H1 (cell line): ENCODE results near the gene SERPINA12. TPM values are rescaled to one million over a fixed set of nuclear protein-coding genes. Genes with fewer than 3 reads are reported as not detected.

Source experiments
- CTCF ChIA-PET: fragments of 300-600 bp; sonication (Branson Sonifier 250); formaldehyde crosslinking; loops from one replicate; lab custom pipeline; 2021; ENCODE audit not compliant: partially characterized antibody; lab: Charles Lee
- POLR2A ChIA-PET: fragments of 300-600 bp; sonication (Branson Sonifier 250); formaldehyde crosslinking; loops from one replicate; lab custom pipeline; 2021; ENCODE audit warnings: inconsistent platforms; ENCODE audit not compliant: partially characterized antibody; lab: Charles Lee
- DNase-seq, 2 experiments: peaks; one replicate each; pipeline versions ENCODE4 v3.0.0 to v3.0.0-alpha.2; 2010 to 2022; ENCODE audit warnings: low spot score in 2 of 2, low read depth in 1 of 2, mixed read lengths in 1 of 2
- FAIRE-seq: peaks from 2 replicates; lab custom pipeline; 2011; peaks lifted over from hg19 to GRCh38; lab: Jason Lieb, UNC
- H2AFZ ChIP-seq: 2 replicates; pipeline ENCODE4 v1.8.1; 2012; ENCODE audit warnings: low read length, inconsistent platforms
- H2AK5ac ChIP-seq: 2 replicates; pipeline ENCODE4 v1.6.1; 2013; ENCODE audit warnings: low read depth, low read length
- H2BK120ac ChIP-seq: replicated peaks from 2 replicates; pipeline ENCODE3; 2013; ENCODE audit warnings: low read depth, low read length, inconsistent platforms
- H2BK12ac ChIP-seq: 2 replicates; pipeline ENCODE4 v1.6.1; 2013; ENCODE audit warnings: low read depth, low read length
- H2BK15ac ChIP-seq: 2 replicates; pipeline ENCODE4 v1.6.1; 2013; ENCODE audit warnings: low read length
- H2BK20ac ChIP-seq: 2 replicates; pipeline ENCODE4 v1.6.1; 2013; ENCODE audit warnings: low read length
- H2BK5ac ChIP-seq: 2 replicates; pipeline ENCODE4 v1.6.1; 2013; ENCODE audit warnings: low read depth, low read length
- H3K14ac ChIP-seq: 2 replicates; pipeline ENCODE4 v1.6.1; 2013; ENCODE audit warnings: inconsistent platforms; ENCODE audit not compliant: insufficient read length
- H3K18ac ChIP-seq: 2 replicates; pipeline ENCODE4 v1.6.1; 2013; ENCODE audit warnings: low read length; ENCODE audit errors: extremely low read depth
- H3K23ac ChIP-seq: 2 replicates; pipeline ENCODE4 v1.6.1; 2013; ENCODE audit warnings: inconsistent platforms; ENCODE audit not compliant: insufficient read length
- H3K23me2 ChIP-seq: 2 replicates; pipeline ENCODE4 v1.6.1; 2013; ENCODE audit warnings: low read depth, low read length
- H3K27ac ChIP-seq: 2 replicates; pipeline ENCODE4 v1.6.1; 2011; ENCODE audit warnings: low read depth, low read length, inconsistent platforms
- H3K27me3 ChIP-seq, 4 experiments: replicated peaks in 1 of 4; 1 replicate in 1 of 4; 2 replicates in 3 of 4; pipeline versions ENCODE4 v1.6.1 to v1.8.1; 2011 to 2013; ENCODE audit warnings: low read length in 3 of 4, mild to moderate bottlenecking in 3 of 4, inconsistent platforms in 2 of 4, mixed read lengths in 2 of 4, moderate library complexity in 1 of 4; ENCODE audit not compliant: control insufficient read depth in 3 of 4, insufficient read depth in 3 of 4; ENCODE audit errors: extremely low read depth in 1 of 4
- H3K36me3 ChIP-seq, 4 experiments: 2 replicates each; pipeline versions ENCODE4 v1.6.1 to v1.8.1; 2011 to 2013; ENCODE audit warnings: mild to moderate bottlenecking in 4 of 4, low read length in 3 of 4, moderate library complexity in 2 of 4, control low read depth in 1 of 4, inconsistent platforms in 1 of 4; ENCODE audit not compliant: insufficient read depth in 4 of 4, control insufficient read depth in 2 of 4
- H3K4ac ChIP-seq: replicated peaks from 2 replicates; pipeline ENCODE3; 2013; ENCODE audit warnings: low read length, low read depth, mixed read lengths, inconsistent platforms; ENCODE audit not compliant: insufficient read length
- H3K4me1 ChIP-seq, 4 experiments: replicated peaks in 1 of 4; 1 replicate in 1 of 4; 2 replicates in 3 of 4; pipeline versions ENCODE4 v1.6.1 to v1.8.1; 2011 to 2013; ENCODE audit warnings: low read length in 3 of 4, inconsistent platforms in 2 of 4, mixed read lengths in 1 of 4; ENCODE audit not compliant: insufficient read depth in 4 of 4, control insufficient read depth in 3 of 4
- H3K4me2 ChIP-seq, 2 experiments: 2 replicates each; pipeline versions ENCODE4 v1.6.1 to v1.8.1; 2011 to 2013; ENCODE audit warnings: low read depth in 2 of 2, low read length in 2 of 2, control low read depth in 1 of 2, inconsistent platforms in 1 of 2, mild to moderate bottlenecking in 1 of 2; ENCODE audit not compliant: insufficient read depth in 1 of 2
- H3K4me3 ChIP-seq, 4 experiments: fragments of 200-600, 300-600 bp in 1 of 4; sonication (generic), shearing (Covaris generic), sonication (Bioruptor Twin) in 1 of 4; 2 replicates each; pipeline versions ENCODE4 v1.5.1 to v1.8.1; 2011 to 2016; ENCODE audit warnings: low read length in 4 of 4, low read depth in 3 of 4, control low read depth in 2 of 4, inconsistent platforms in 2 of 4, mild to moderate bottlenecking in 2 of 4, mixed read lengths in 1 of 4, moderate library complexity in 1 of 4; ENCODE audit not compliant: insufficient read depth in 2 of 4; ENCODE audit errors: extremely low read depth in 1 of 4
- H3K56ac ChIP-seq: replicated peaks from 2 replicates; pipeline ENCODE3; 2013; ENCODE audit warnings: low read depth, mild to moderate bottlenecking, mixed read lengths, low read length, inconsistent platforms; ENCODE audit not compliant: insufficient read length
- H3K79me1 ChIP-seq: 2 replicates; pipeline ENCODE4 v1.6.1; 2013; ENCODE audit warnings: low read depth, low read length, control low read depth
- H3K79me2 ChIP-seq, 2 experiments: 2 replicates each; pipeline versions ENCODE4 v1.6.1 to v1.8.1; 2012 to 2013; ENCODE audit warnings: low read length in 2 of 2, mild to moderate bottlenecking in 2 of 2, inconsistent platforms in 1 of 2; ENCODE audit not compliant: insufficient read depth in 2 of 2, control insufficient read depth in 1 of 2
- H3K9ac ChIP-seq, 4 experiments: replicated peaks in 1 of 4; 1 replicate in 1 of 4; 2 replicates in 3 of 4; pipeline versions ENCODE4 v1.6.1 to v1.8.1; 2011 to 2013; ENCODE audit warnings: low read depth in 3 of 4, low read length in 3 of 4, control low read depth in 2 of 4, mild to moderate bottlenecking in 2 of 4, moderate library complexity in 2 of 4, inconsistent platforms in 1 of 4; ENCODE audit errors: extremely low read depth in 1 of 4
- H3K9me3 ChIP-seq, 2 experiments: 2 replicates each; pipeline versions ENCODE4 v1.6.1 to v1.8.1; 2012 to 2013; ENCODE audit warnings: mild to moderate bottlenecking in 2 of 2, moderate library complexity in 2 of 2, control low read depth in 1 of 2, inconsistent platforms in 1 of 2, low read depth in 1 of 2, low read length in 1 of 2, mixed read lengths in 1 of 2; ENCODE audit not compliant: insufficient read depth in 2 of 2
- H4K20me1 ChIP-seq, 2 experiments: replicated peaks in 1 of 2; 2 replicates each; pipeline versions ENCODE3 to v1.8.1; 2011 to 2013; ENCODE audit warnings: inconsistent platforms in 2 of 2, low read length in 2 of 2, mild to moderate bottlenecking in 1 of 2; ENCODE audit not compliant: insufficient read depth in 2 of 2, control insufficient read depth in 1 of 2
- H4K5ac ChIP-seq: 2 replicates; pipeline ENCODE4 v1.6.1; 2013; ENCODE audit warnings: low read length, low read depth, mixed read lengths, inconsistent platforms; ENCODE audit not compliant: insufficient read length
- H4K8ac ChIP-seq: 2 replicates; pipeline ENCODE4 v1.8.0; 2013; ENCODE audit warnings: mild to moderate bottlenecking, moderate library complexity, low read length, inconsistent platforms; ENCODE audit not compliant: insufficient read depth; ENCODE audit errors: extremely low read depth
- H4K91ac ChIP-seq: replicated peaks from 2 replicates; pipeline ENCODE3; 2013; ENCODE audit warnings: low read length, mixed read lengths, inconsistent platforms; ENCODE audit not compliant: insufficient read length
- CTBP2 ChIP-seq: IDR thresholded peaks from 2 replicates; pipeline ENCODE4 v1.7.0; 2011; ENCODE audit warnings: borderline replicate concordance, mild to moderate bottlenecking, moderate library complexity, mixed read lengths, low read length; ENCODE audit not compliant: insufficient read depth, insufficient read length
- FOSL1 ChIP-seq: IDR thresholded peaks from 2 replicates; pipeline ENCODE4 v1.6.1; 2011; ENCODE audit warnings: mild to moderate bottlenecking, low read depth, low read length, moderate library complexity; ENCODE audit not compliant: insufficient read depth
- KDM1A ChIP-seq: fragments of 200-600, 300-600 bp; sonication (generic); IDR thresholded peaks from 2 replicates; pipeline ENCODE4 v1.7.1; 2016; ENCODE audit warnings: mild to moderate bottlenecking, low read length, borderline replicate concordance
- NANOG ChIP-seq: IDR thresholded peaks from 2 replicates; pipeline ENCODE4 v1.6.1; 2011; ENCODE audit warnings: low read length, low read depth, mild to moderate bottlenecking, inconsistent platforms; ENCODE audit not compliant: insufficient read depth, poor library complexity, severe bottlenecking
- SIN3A ChIP-seq, 2 experiments: IDR thresholded peaks in 1 of 2; conservative IDR thresholded peaks in 1 of 2; 2 replicates each; pipeline ENCODE4 v1.6.1; 2011 to 2012; ENCODE audit warnings: low read length in 2 of 2, improper control_type of control experiment in 1 of 2, low read depth in 1 of 2, mild to moderate bottlenecking in 1 of 2
- SUZ12 ChIP-seq: fragments of 200-600 bp; sonication (generic); IDR thresholded peaks from 2 replicates; pipeline ENCODE4 v1.6.1; 2012; ENCODE audit warnings: mild to moderate bottlenecking, inconsistent platforms, low read length, moderate library complexity, mixed read lengths
- WGBS, 2 experiments: shearing (Covaris generic) in 1 of 2; methylation state at CpG; one replicate each; pipeline versions ENCODE4 v1.1.6 to v1.1.7; 2013 to 2015; ENCODE audit warnings: low lambda C conversion rate in 2 of 2, mixed read lengths in 2 of 2, inconsistent platforms in 1 of 2, low coverage in 1 of 2, missing lambda C conversion rate in 1 of 2; ENCODE audit not compliant: insufficient replicate concordance in 2 of 2, insufficient coverage in 1 of 2, insufficient read length in 1 of 2; ENCODE audit errors: extremely low coverage in 1 of 2, missing lambda C conversion rate in 1 of 2; 5-methylcytosine and 5-hydroxymethylcytosine counted together
- polyA plus RNA-seq, 7 experiments: library from polyadenylated mRNA; depleted of rRNA in 3 of 7; stranded (reverse) in 5 of 7; unstranded in 2 of 7; fragments of >200 nt in 5 of 7; fragments of 200-250 nt in 2 of 7; gene quantifications; 1 replicate in 5 of 7; 2 replicates in 1 of 7; 4 replicates in 1 of 7; pipeline versions ENCODE4 v1.2.1 to v1.2.3, GENCODE V29; 2011 to 2013; ENCODE audit warnings: missing spikeins in 2 of 7, mixed read lengths in 2 of 7
- total RNA-seq: library from RNA; stranded (reverse); fragmentation: NEBNext Ultra II Directional; extraction: Animal tissue kit (Norgen Biotek cat#: 25700); gene quantifications from 2 replicates; pipeline ENCODE4 v1.2.1, GENCODE V29; 2021
- TF ChIP-seq, protein P1 (sequence below): IDR thresholded peaks from 2 replicates; pipeline ENCODE4 v1.6.1; 2012; ENCODE audit warnings: inconsistent platforms
- TF ChIP-seq, protein P2 (sequence below): IDR thresholded peaks from 2 replicates; pipeline ENCODE4 v1.6.1; 2012; ENCODE audit warnings: inconsistent platforms

SERPINA12 gene
- total and polyA plus RNA-seq, 2 of the 8 experiments (the other 6 are each of a cell fraction or from before 2014, with no cell fraction given) = not detected

DNA sequence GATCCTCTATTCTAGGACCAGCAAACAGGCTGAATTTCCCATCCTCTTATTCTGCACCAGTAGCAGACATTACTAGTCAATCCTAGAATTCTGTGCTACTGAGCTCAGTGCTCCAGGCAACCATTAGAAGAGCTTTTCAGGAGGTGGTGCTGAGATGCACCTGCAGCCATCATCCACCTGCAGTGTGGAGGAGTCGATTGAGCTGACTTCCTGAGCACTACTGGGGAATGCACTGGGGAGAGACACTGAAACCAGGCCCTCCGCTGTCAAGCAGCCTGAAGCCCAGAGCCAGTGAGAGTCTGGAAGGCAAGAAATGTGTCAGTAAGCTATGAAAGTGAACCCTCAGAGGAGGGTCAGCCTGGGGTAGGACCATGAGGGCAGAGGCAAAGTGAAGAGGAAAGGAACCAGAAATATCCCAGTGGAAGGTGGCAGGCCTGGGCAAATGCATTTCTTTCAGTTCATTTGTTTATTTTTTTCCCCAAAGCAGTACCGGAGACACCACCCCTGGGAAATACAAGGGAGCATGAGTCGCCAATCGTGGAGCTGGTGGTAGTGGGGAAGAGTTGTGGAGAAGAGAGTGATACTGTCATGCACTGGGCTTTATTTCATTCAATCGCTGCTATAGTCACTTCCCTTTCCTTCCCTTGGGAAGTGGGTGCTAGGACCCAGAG lies 28.9 kb upstream of the SERPINA12 start:
- FAIRE-seq (no peak), DNase-seq (no peak)
- Histone ChIP-seq H4K5ac (no peak overlapping the region), H3K4me2 (no peak overlapping the region), H3K23me2 (no peaks in the 10 kb centered on the region), H3K9ac (no peak overlapping the region), H3K79me2 (no peaks in the 10 kb centered on the region), H3K79me1 (no peaks in the 10 kb centered on the region), H3K14ac (no peak overlapping the region), H3K18ac (no peak overlapping the region), H3K56ac (no peak overlapping the region), H4K91ac (no peak overlapping the region), H3K27ac (no peak overlapping the region), H3K27me3 (peaks cover 0 to 3% (median 0%) of the 10 kb centered on the region in 4 experiments; a peak in 1 of 7 replicates), H2BK15ac (no peak overlapping the region), H2BK5ac (no peak overlapping the region), H2BK12ac (no peak overlapping the region), H3K36me3 (no peaks in the 10 kb centered on the region), H3K9me3 (no peaks in the 10 kb centered on the region), H3K4me1 (peaks cover 0 to 2% (median 0%) of the 10 kb centered on the region in 4 experiments; a peak in 3 of 7 replicates), H4K20me1 (no peaks in the 10 kb centered on the region), H2BK120ac (no peak overlapping the region), H4K8ac (no peak overlapping the region), H3K23ac (no peak overlapping the region), H2AFZ (no peak overlapping the region), H3K4me3 (no peak overlapping the region), H2AK5ac (no peak overlapping the region), H2BK20ac (no peak overlapping the region), H3K4ac (no peak overlapping the region)
- POLR2A ChIA-PET = no interaction called here
- TF ChIP-seq FOSL1 (no peak), SUZ12 (no peak), SIN3A (conservative IDR thresholded peaks at IDR 0.05 in 1 of 2, IDR thresholded peaks at IDR 0.05 in 1 of 2; ENCODE audit: low read depth in 1 of 2, low read length in 2 of 2) (no peak), KDM1A (no peak), NANOG (no peak), CTBP2 (no peak)
- TF ChIP-seq, protein P1, sequence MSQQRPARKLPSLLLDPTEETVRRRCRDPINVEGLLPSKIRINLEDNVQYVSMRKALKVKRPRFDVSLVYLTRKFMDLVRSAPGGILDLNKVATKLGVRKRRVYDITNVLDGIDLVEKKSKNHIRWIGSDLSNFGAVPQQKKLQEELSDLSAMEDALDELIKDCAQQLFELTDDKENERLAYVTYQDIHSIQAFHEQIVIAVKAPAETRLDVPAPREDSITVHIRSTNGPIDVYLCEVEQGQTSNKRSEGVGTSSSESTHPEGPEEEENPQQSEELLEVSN = no peak
- TF ChIP-seq, protein P2, sequence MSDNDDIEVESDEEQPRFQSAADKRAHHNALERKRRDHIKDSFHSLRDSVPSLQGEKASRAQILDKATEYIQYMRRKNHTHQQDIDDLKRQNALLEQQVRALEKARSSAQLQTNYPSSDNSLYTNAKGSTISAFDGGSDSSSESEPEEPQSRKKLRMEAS = no peak
- CTCF ChIA-PET = interaction anchor here (0.9 to 7.8 kb wide), 8 partner anchors 12 to 144 kb away, joined by 3 to 56 read pairs (median 4); no protein-coding TSS in a partner anchor
- WGBS, 2 experiments = 79% methylated on average over 6 of the region's 6 CpGs; no CpG with 5 or more reads in 1 of the 2 experiments
